HG03571 (cell line): ENCODE measurements around the gene LARP4B.

Source experiments
- ATAC-seq: cut with Tn5 transposase; IDR thresholded peaks from one replicate; pipeline ENCODE4 v1.9.1; 2021; ENCODE audit not compliant: unreplicated experiment

Gene LARP4B

DNA sequence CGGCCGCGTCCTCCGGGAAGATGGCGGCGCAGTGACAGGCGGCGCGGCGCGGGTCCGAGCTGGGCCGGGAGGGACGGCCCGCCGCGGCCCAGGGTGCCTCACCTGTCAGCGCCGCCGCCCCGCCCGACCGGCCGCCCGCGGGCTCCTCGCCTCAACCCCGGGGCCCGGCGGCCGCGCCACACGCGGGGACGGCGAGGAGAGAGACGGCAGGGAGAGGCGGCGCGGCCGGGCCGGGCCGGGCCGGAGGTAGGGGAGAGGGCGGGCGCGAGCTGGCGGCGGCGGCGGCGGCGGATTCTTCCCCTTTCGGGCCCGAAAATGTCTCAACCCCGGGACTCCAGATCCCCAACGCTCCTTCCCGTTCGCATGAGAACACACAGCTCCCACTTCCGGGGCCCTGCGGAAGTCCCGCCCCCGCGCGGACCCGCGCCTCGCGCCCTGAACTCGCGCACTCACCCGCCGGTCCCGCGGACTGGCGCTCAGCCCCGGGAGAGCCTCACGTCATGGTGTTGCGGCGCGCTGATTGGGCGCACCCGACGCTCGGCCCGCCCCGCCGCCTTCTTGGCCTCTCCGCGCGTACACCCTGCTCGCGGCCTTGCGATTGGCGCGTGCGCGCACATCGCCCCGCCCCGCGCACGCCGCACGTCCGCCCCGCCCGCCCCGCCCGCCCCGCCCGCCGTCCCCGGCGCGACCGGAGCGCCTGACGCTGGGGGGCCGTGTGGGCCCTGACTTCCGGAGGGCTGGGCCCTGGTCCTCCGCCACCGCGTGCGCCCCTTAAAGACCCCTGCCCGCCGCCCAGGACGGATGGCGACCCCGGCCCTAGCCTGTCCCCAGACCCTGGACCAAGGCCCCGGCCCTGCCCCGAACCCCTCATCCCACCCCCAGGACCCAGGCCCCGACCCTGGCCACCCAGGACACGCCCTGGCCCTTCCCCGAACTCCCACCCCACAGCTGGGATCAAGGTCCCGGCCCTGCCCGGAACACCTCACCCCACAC is at the start of gene LARP4B:
LARP4B (minus strand) TSS at position 380 of the 993 bp plus-strand sequence. CDS start 45,984 bp downstream, outside the sequence.
- ATAC-seq = peak; percentile 86

DNA sequence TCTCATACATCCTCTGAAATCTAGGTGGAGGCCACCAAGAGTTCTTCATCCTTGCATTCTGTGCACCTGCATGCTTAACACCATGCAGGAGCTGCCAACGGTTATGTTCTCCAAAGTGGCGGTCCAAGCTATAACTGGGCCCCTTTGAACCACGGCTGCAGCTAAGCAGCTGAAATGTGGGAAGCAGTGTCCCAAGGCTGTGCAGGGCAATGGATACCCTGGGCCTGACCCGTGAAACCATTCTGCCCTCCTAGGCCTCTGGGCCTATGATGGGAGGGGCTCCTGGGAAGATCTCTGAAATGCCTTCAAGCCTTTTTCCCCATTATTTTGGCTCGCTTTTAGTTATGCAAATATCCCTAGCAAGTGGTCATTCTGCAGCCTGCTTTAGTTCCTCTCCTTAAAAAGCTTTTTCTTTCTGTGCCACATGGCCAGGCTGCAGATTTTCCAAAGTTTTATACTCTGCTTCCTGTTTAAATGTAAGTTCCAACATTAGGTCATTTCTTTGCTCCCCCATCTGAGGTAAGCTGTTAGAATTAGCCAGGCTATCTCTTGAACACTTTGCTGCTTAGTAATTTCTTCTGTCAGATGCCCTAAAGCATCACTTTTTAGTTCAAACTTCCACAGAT is 49.1 kb upstream of the LARP4B start:
- ATAC-seq = no peak

DNA sequence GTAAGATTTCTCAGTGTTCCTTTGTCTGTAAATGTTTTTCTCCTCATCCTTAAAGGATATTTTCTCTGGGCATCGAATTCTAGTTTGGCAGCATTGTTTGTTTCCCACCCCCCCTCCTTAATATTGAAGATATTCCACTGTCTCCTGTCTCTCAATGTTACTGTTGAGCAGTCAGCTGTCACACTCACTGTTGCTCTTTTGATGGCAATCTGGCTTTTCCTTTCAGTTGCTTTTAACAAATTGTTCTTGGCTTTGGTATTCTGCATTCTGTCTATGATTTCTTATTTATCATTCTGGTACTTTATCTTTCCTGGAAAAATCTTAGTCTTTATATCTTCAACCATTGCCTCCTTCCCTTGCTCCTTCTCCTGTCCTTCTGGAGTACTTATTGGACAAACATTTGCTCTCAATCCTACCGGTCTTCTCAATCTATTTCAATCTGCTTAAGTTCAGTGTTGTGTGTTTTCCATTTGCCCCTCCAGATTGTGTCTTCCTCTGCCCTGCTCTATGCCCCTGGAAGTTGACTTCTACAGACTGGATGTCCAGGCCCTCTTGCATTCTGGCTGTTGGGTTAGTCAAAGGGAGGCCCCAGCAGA is 47.4 kb upstream of the LARP4B start:
- no peak for ATAC-seq

GRCh38 chr10:976316-976715 is 44.8 kb upstream of the LARP4B start:
- no peak for ATAC-seq

DNA sequence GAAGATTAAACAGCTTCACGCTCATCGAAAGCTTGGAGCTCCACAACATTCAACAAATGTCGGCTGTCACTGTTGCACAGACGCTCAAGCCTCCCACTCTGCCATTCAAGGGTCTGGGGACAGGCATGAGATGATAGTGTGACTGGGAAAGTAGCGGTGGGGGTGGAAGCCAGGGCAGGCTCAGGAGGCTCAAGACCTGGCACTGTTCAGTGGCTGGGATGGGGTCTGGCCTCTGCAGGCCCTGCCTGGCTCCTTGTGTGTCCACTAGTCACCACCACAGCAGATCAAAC is 43.2 kb upstream of the LARP4B start:
- ATAC-seq = no peak

DNA sequence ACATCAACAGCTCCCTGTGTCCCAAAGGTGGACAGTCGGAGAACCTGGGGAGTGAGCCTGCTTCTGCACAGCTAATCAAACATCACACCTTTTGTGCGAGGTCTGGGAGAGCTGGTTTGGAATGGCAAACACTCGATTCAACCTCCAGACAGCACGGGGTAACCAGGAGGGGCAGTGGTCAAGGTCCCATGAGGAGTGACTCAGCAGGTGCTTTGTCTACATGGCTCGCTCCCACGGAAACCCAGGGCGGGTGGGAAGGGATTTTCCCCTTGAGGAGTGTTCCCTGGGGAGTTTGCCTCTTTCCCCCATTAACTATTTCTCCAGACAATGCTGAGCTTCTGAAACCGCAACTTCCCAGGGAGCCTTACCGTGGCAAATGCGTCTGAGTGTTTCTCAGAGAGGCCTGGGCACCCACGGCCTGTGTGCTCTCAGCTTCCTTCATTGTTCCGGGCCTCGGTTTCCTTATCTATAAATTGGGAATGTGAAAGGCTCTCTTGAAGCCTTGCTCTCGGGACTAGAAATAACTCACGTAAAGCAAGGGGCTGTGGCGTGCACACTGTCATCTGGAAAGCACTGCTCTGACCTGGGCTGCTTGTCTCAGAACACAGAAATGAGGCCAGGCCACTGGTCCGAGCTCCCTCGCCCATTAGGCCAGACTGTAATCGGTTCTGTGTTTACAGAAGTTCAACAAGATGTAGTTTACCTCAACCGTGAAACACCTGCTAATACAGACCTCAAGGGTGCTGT is 42.7 kb upstream of the LARP4B start:
- no peak for ATAC-seq

- ATAC-seq = no peak
Observed at GRCh38 chr10:972763-973162, 41.3 kb upstream of the LARP4B start.

DNA sequence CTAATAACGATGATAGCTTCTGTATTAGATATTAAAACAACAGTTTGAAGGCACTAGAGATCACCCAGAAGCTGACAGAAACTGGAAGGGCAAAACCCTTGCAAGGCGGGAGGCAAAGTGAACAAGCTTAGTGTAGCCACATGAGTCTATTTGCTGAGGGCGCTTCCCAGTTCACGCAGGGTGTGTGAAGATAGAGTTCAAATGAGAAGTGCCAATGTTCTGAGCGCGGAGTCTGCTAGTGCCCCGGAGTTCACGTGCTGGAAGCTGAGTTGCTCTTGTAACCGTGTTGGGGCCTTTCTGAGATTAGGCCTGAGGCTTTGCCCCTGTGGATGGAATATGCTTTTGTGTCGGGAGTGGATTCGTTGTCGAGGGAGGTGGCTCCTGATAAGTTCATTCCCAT is 40.1 kb upstream of the LARP4B start:
- no peak for ATAC-seq

- ATAC-seq = no peak
Observed at GRCh38 chr10:971150-971542, 39.6 kb upstream of the LARP4B start.

DNA sequence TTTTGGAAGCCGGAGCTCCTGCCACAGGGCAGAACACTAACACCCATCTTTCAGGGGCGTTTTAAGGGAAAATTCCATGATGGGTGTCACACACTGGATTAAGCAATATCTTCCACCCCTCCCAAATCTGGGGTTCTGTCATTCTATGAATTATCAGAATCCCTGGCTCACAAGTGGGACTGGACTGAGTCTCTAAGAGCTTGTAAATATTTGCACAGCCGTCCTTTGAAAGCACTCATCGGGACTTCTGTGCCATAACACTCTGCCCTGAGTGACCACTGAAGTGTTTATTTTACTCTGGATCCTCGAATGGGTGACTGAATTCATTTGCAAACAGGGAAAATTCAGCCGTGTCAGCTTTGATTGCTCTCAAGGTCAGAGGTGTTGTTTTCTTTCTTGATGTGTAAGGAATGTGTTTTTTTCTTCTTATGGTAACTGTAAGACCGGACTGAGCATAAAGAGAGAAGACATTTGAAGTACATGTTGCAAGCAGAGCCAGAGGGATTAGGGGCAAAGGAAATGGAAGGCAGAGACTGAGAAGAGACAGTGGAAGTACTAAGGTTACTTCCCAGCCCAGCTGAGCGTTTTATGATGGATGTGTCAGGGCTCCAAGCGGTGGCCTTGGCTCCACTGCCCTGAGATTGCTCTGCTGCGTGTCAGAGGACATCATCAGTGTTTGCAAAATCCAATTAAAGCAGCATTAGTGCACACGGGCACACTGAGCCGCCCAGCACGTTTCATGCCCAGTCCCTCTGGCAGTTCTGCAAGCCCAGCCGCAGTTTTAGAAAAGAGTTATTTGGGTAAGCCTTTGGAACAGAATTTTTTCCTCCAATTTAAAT is 39.0 kb upstream of the LARP4B start:
- no peak for ATAC-seq

- ATAC-seq = no peak
Observed at GRCh38 chr10:969473-970150, 38.1 kb upstream of the LARP4B start.

GRCh38 chr10:968546-969199 is 37.2 kb upstream of the LARP4B start:
- no peak for ATAC-seq

- ATAC-seq = no peak
Observed at GRCh38 chr10:966466-967235, 35.1 kb upstream of the LARP4B start.

DNA sequence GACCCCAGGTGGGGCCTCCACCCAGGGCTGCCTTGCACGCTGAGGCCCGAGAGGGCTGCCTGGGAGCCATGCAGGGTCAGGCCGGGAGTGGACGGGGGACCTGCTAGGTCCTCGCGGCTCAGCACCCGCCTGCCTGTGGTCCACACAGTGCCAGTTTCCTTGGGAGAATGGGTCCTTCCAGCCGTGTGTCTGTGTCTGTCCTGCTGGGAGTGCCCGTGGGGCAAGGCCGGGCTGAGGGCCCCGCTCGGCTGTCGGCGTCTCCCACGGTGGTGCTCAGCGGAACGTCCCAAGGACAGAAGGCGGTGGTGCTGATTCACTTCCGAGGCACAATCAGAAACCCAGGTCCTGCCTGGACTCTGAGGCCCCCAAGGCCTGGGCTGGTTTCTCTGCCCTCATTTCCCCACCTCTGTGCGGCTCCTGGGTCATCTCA is 33.5 kb upstream of the LARP4B start:
- no peak for ATAC-seq

- no peak for ATAC-seq
Observed at GRCh38 chr10:964321-964987, 32.9 kb upstream of the LARP4B start.

DNA sequence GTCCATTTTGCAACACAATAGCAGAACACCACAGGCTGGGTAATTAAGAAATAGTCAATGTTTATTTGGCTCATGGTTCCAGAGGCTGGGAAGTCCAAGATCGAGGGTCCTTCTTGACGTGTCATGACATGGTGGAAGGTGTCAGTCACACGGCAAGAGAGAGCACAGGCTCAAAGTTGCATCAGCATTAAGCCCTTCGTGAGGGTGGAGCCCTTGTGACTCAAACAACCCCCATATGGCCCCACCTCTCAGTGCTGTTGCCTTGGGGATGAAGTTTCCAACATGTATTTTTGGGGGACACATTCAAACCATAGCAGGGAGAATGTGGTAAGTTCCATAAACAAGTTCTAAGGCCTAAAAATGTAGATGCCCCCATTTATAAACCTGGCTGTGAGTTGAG is 32.1 kb upstream of the LARP4B start:
- no peak for ATAC-seq

DNA sequence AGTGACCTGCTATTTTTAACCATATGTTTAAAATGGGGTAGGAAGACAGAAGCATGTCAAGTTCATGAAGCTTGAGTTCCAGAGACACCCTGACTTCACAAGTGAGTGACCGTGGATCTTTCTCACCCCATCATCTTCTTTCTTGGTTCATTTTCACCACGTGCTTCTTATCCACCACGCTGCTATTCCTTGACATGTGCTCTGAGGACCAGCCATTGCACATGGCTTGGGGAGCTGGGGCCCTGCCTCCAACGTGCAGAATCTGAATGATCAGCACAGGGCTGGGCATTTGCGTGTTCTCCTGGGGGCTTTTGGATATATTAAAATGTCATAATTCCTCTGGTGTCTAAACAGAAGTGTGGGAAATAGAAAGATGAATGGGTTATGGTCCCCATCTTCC is 31.7 kb upstream of the LARP4B start:
- ATAC-seq = no peak

DNA sequence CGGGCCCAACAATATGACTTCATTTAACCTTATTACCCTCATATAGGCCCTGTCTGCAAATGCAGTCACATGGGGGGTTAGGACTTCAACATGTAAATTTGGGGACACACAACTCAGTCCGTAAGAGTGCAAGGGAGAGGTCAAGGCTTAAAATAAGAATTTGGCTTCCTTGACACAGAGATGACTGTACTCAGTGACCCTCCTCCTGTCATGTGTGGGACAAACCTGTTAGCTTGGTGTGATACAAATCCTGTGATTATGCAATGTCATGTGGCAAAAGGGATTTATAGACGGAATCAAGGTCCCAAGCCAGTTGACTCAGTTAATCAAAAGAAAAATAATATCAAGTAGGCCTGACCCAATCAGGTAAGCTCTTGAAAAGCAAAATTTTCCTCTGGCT is 30.8 kb upstream of the LARP4B start:
- no peak for ATAC-seq
